IMR-90 (cell line): ENCODE measurements around the gene PLCB4.

Experiments used
- BHLHE40 ChIP-seq: fragments of 150-350 bp; IDR thresholded peaks from 2 replicates; pipeline ENCODE4 v1.6.1; 2016; ENCODE audit warnings: mild to moderate bottlenecking, low read depth, low read length
- CEBPB ChIP-seq: IDR thresholded peaks from 2 replicates; pipeline ENCODE4 v1.6.1; 2012; ENCODE audit warnings: low read depth, low read length, improper control_type of control experiment
- CHD1 ChIP-seq: IDR thresholded peaks from 2 replicates; pipeline ENCODE4 v1.6.1; 2012; ENCODE audit warnings: low read depth, low read length, improper control_type of control experiment
- CTCF ChIP-seq: conservative IDR thresholded peaks from 2 replicates; pipeline ENCODE4 v1.5.1; 2012; ENCODE audit warnings: mild to moderate bottlenecking, low read depth, low read length, improper control_type of control experiment
- MAZ ChIP-seq: IDR thresholded peaks from 2 replicates; pipeline ENCODE4 v1.6.1; 2012; ENCODE audit warnings: low read depth, mild to moderate bottlenecking, low read length, improper control_type of control experiment, moderate library complexity, borderline replicate concordance
- MXI1 ChIP-seq: IDR thresholded peaks from 2 replicates; pipeline ENCODE4 v1.6.1; 2012; ENCODE audit warnings: low read depth, mild to moderate bottlenecking, low read length, moderate library complexity, borderline replicate concordance
- POLR2A ChIP-seq: IDR thresholded peaks from 2 replicates; pipeline ENCODE4 v1.6.1; 2012; ENCODE audit warnings: mild to moderate bottlenecking, low read depth, low read length
- RAD21 ChIP-seq: IDR thresholded peaks from 2 replicates; pipeline ENCODE4 v1.6.1; 2012; ENCODE audit warnings: low read length, improper control_type of control experiment

- TF ChIP-seq CTCF: no peak
- no peak for TF ChIP-seq POLR2A
- no peak for TF ChIP-seq MXI1
- no peak for TF ChIP-seq MAZ
- TF ChIP-seq CEBPB: no peak
- TF ChIP-seq BHLHE40: no peak
- no peak for TF ChIP-seq CHD1
- TF ChIP-seq RAD21: no peak
These were observed 70.4 kb downstream of the PLCB4 start for GRCh38 chr20:9139106-9139833.
